SU-DHL-6 (cell line): Measurements from ENCODE around the gene FAAP100.

Experiments
- CTCF ChIP-seq: fragments of 200-600 bp; sonication (generic); IDR thresholded peaks from one replicate; pipeline ENCODE4 v1.5.1; 2017; ENCODE audit warnings: antibody characterized with exemption, mild to moderate bottlenecking, low read length, moderate library complexity; ENCODE audit not compliant: insufficient read depth, poor library complexity, severe bottlenecking
- EZH2phosphoT487 ChIP-seq: fragments of 200-600 bp; sonication (generic), shearing (Covaris generic); conservative IDR thresholded peaks from 2 replicates; pipeline ENCODE4 v1.6.1; 2018; ENCODE audit warnings: mild to moderate bottlenecking, antibody characterized with exemption, low read length, moderate library complexity, mixed read lengths

GRCh38 chr17:81527591-81528383, 24.4 kb downstream of the FAAP100 start, which contains the start of gene FSCN2:
- TF ChIP-seq CTCF: no peak
- TF ChIP-seq EZH2phosphoT487: no peak
